Large intestine (tissue), 3 donors: ENCODE measurements around the gene VEPH1. TPM values are rescaled to one million over a fixed set of nuclear protein-coding genes. Genes with fewer than 3 reads are reported as not detected.

Experiments used
- DNase-seq, 2 donors: peaks; one replicate each; pipeline versions ENCODE4 v3.0.0 to v3.0.0-alpha.2; 2013
- H3K27ac ChIP-seq: one replicate; pipeline ENCODE4 v1.5.1; 2013; ENCODE audit warnings: low read length
- H3K27me3 ChIP-seq: 2 replicates; pipeline ENCODE4 v1.6.1; 2013; ENCODE audit warnings: low read length; ENCODE audit not compliant: control insufficient read depth, insufficient read depth
- H3K36me3 ChIP-seq: 2 replicates; pipeline ENCODE4 v1.6.1; 2013; ENCODE audit warnings: low read length; ENCODE audit not compliant: control insufficient read depth, insufficient read depth
- H3K4me1 ChIP-seq: one replicate; pipeline ENCODE4 v1.6.1; 2013; ENCODE audit warnings: low read length; ENCODE audit not compliant: control insufficient read depth, insufficient read depth
- H3K4me3 ChIP-seq: one replicate; pipeline ENCODE4 v1.5.1; 2013; ENCODE audit warnings: low read length
- H3K9me3 ChIP-seq: one replicate; pipeline ENCODE4 v1.6.1; 2013; ENCODE audit warnings: mild to moderate bottlenecking, low read depth, low read length, moderate library complexity; ENCODE audit not compliant: control insufficient read depth
- WGBS: methylation state at CpG from one replicate; pipeline ENCODE4 v1.1.5; 2013; ENCODE audit warnings: low lambda C conversion rate; ENCODE audit not compliant: insufficient coverage; 5-methylcytosine and 5-hydroxymethylcytosine counted together
- polyA plus RNA-seq: library from polyadenylated mRNA; unstranded; fragments of 120-200 nt; gene quantifications from one replicate; pipeline ENCODE4 v1.2.1, GENCODE V29; 2013

The VEPH1 gene
- polyA plus RNA-seq, 1 donor: 0.63 TPM

DNA sequence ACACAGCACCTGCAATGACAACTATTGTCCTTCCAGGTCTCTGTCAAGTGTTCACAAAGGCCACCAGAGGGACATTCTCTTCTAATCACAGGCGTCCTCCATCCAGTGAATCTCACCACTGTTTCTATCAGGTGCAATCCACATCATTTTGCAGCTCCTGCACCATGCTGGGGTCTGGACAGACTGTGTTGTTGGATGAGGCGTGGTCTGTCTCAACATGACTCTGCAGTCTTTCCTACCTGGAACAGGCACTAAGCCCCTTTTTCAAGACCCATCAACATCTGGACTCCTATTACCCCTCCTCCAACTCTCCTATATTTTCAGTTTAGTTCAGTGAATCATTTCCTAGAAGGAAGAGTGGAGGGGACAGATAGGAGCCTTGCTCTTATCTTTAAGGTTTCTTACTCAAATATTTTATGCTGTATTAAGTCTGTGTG is 31.5 kb upstream of the VEPH1 start:
- no CpG with 5 or more reads among the region's 2 CpGs for WGBS
- H3K36me3 ChIP-seq: no peaks in the 10 kb centered on the region
- DNase-seq: no peak
- H3K9me3 ChIP-seq: no peaks in the 10 kb centered on the region
- peaks cover 5% of the 10 kb centered on the region for H3K27me3 ChIP-seq
- H3K4me1 ChIP-seq: no peaks in the 10 kb centered on the region
- no peak overlapping the region for H3K4me3 ChIP-seq
- no peak overlapping the region for H3K27ac ChIP-seq

DNA sequence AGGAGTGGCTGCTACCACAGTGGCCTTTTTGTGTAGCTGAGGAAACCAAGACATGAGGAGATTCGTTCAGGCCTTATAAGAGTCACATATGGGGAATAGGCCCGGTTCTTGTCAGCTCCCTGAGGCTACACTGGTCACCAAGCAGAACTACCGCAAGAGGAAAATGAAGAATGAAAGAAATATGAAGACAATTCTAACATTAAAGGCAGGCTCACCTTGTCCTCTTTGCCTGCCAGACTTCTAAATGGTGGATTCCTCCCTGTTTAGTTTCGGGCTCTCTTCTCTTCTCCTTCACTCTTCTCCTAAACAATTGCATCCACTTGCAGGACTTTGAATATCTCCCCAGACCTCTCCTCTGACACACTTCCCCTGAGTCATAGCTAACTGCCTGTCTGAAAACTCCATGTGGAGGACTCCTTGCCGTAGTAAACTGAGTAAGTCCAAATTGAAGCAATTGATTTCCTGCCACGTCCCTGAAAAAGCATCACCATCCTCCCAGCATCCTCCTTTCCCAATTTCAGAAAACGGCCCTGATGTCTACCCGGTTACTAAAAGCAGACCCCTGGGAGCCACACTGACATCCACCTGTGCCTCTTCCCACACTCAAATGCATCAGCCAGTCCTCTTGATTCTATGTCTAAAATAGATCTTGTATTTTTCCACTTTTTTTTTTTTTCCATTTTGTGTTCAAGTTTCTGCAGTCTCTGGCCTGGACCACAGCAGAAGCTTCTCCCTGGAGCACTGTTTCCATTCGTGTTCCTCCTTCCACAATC is 30.3 kb upstream of the VEPH1 start:
- no peak overlapping the region for H3K4me3 ChIP-seq
- peaks cover under 1% of the 10 kb centered on the region for H3K27me3 ChIP-seq
- H3K4me1 ChIP-seq: no peaks in the 10 kb centered on the region
- no peak overlapping the region for H3K27ac ChIP-seq
- H3K36me3 ChIP-seq: no peaks in the 10 kb centered on the region
- no peaks in the 10 kb centered on the region for H3K9me3 ChIP-seq
- no peak for DNase-seq
- 83% methylated on average over 1 of the region's 9 CpGs for WGBS

DNA sequence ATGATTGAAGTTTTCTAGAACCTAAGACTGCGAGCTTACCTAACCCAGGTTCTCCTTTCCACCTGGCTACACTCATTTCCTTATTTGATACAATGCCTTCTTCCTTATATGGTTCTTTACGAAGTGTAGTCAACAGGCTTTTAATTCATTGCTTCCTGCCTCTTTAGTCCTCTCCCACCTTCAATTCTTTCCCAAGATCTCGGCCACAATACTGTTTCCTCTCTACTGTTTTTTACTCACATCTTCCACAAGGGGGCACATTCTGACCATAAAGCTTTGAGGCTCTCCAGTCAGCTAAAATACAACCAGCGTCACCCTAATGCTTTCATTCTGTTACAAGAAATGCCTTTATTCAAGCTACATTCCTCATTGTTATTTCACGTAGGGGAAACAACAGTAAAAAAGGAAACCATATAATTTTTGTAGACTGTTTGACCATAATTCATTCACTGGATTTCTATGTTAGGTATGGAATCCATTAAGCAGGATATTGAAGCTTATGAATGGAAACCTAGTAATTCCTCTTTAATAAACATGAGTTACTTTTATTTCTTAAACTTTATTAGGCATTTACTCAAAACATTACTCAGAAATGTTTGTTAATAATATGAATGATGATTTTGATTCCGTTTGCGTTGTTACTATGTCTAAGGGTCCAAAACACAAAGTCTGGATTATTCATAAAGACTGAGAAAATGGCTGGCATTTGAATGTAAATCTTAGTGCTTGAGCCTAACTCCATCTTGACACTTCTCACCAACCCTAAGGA is 29.5 kb upstream of the VEPH1 start:
- H3K27ac ChIP-seq: no peak overlapping the region
- DNase-seq: peak; percentile 45 to 46
- no peak overlapping the region for H3K4me3 ChIP-seq
- H3K4me1 ChIP-seq: no peaks in the 10 kb centered on the region
- H3K27me3 ChIP-seq: no peaks in the 10 kb centered on the region
- no peaks in the 10 kb centered on the region for H3K9me3 ChIP-seq
- no peaks in the 10 kb centered on the region for H3K36me3 ChIP-seq
- 50% methylated on average over 2 of the region's 7 CpGs for WGBS

GRCh38 chr3:157531771-157532170 is 28.6 kb upstream of the VEPH1 start:
- Histone ChIP-seq H3K9me3 (no peaks in the 10 kb centered on the region), H3K27me3 (no peaks in the 10 kb centered on the region), H3K4me3 (no peak overlapping the region), H3K36me3 (no peaks in the 10 kb centered on the region), H3K27ac (no peak overlapping the region), H3K4me1 (no peaks in the 10 kb centered on the region)
- WGBS: no CpG with 5 or more reads among the region's 4 CpGs
- no peak for DNase-seq

DNA sequence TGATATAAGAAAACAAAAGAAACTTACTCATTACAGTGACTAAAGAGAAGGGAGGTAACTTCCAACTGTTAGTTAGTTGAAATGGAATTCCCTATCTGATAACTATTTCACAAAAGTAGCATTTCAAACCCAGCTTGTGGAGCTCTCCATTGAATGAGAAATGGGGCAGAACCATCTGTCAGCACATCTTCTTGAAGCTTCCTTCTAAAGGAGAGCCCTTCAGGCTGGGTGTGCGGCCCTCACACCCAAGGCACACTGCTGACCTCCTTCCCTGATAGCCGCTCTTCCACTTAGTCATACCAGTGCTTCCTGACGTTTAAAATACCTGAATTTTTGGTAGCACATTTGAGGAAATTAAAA is 28.1 kb upstream of the VEPH1 start:
- DNase-seq: no peak
- no peaks in the 10 kb centered on the region for H3K27me3 ChIP-seq
- 80% methylated on average over 1 of the region's 3 CpGs for WGBS
- H3K9me3 ChIP-seq: no peaks in the 10 kb centered on the region
- H3K4me1 ChIP-seq: no peaks in the 10 kb centered on the region
- H3K36me3 ChIP-seq: no peaks in the 10 kb centered on the region
- H3K4me3 ChIP-seq: no peak overlapping the region
- H3K27ac ChIP-seq: no peak overlapping the region

- H3K4me3 ChIP-seq: no peak overlapping the region
- H3K9me3 ChIP-seq: no peaks in the 10 kb centered on the region
- H3K4me1 ChIP-seq: no peaks in the 10 kb centered on the region
- no peaks in the 10 kb centered on the region for H3K36me3 ChIP-seq
- no peak overlapping the region for H3K27ac ChIP-seq
- no peaks in the 10 kb centered on the region for H3K27me3 ChIP-seq
- WGBS: 100% methylated on average over 2 of the region's 5 CpGs
- DNase-seq: no peak
These were observed 27.6 kb upstream of the VEPH1 start for GRCh38 chr3:157530637-157531300.

DNA sequence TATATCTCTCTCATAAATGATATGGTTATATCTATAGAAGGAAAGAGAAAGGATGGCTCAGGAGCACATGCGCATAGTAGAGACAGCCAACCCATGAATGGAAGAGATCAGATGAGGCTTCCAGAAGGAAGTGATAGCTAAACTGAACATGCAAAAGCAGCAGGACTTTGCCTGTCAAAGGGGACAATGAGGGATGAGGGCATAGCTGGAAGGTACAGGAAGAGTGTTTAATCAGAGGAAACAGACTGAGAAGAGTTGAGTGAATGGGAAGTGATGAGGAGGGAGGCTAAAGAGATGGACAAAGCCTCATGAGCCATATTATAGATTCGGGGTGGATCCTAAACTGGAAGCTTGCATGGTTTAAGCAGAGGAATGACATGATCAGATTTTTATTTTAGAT is 26.5 kb upstream of the VEPH1 start:
- H3K27ac ChIP-seq: no peak overlapping the region
- 100% methylated on average over 1 of the region's 2 CpGs for WGBS
- no peaks in the 10 kb centered on the region for H3K36me3 ChIP-seq
- H3K4me3 ChIP-seq: no peak overlapping the region
- H3K27me3 ChIP-seq: no peaks in the 10 kb centered on the region
- H3K4me1 ChIP-seq: no peaks in the 10 kb centered on the region
- no peak for DNase-seq
- no peaks in the 10 kb centered on the region for H3K9me3 ChIP-seq

GRCh38 chr3:157529085-157529484 is 25.9 kb upstream of the VEPH1 start:
- no peak overlapping the region for H3K4me3 ChIP-seq
- no peaks in the 10 kb centered on the region for H3K4me1 ChIP-seq
- H3K9me3 ChIP-seq: no peaks in the 10 kb centered on the region
- H3K27me3 ChIP-seq: no peaks in the 10 kb centered on the region
- no peaks in the 10 kb centered on the region for H3K36me3 ChIP-seq
- H3K27ac ChIP-seq: no peak overlapping the region
- DNase-seq: no peak
- WGBS: no CpG with 5 or more reads among the region's 2 CpGs

DNA sequence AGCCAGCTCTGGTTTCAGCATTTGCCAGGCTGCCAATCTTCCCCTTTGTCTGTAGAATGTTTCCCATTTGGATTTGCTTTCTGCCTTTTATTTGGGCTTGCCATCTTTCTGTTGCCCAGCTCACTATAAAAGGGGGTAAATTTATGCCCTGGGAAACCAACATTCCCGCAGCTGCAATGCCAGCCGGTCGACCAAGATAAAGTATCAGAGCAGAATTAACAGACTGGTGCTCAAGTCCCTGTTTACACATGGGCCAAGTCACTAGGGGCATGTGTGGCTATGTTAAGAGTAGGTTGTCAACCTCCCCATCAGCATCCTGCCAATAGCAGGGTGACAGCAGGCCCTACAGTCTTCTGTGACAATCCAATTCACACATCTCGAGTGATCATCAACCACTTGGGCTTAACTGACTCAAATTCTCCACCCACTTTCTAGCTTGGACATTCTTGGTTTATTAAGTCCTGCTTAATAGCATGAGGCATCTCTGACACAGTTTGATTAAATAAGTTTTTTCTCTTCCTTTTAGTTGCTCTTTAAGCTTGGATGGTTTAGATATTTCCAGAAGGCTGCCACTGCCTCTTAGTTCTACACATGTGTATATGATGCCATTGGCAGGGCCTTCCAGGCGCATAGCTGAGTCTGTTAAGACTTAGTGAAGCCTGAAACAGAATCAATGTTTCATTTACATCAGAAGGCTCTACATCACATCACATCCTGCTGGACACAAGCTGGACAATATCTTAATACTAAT is 24.1 kb upstream of the VEPH1 start:
- Histone ChIP-seq H3K4me3 (no peak overlapping the region), H3K36me3 (no peaks in the 10 kb centered on the region), H3K27me3 (no peaks in the 10 kb centered on the region), H3K9me3 (no peaks in the 10 kb centered on the region), H3K4me1 (no peaks in the 10 kb centered on the region), H3K27ac (no peak overlapping the region)
- no peak for DNase-seq
- no CpG with 5 or more reads among the region's 5 CpGs for WGBS

DNA sequence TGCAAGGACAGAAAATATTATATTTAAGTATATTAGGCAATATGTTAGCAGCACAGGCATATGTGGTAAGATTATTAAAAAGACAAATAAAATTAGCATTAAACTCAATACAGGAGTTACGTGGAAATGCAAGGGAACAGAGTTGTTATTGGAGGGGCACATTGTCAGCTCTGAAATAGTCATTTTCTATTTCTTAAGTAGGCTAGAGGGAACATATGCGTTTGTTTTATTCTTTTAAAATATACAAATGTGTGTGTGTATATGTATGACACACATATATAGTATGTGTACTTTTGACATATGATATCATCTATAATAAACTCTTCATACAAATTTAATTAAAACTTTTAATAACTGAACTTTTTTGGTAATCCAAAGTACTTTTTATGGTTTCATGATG is 22.8 kb upstream of the VEPH1 start:
- no peaks in the 10 kb centered on the region for H3K9me3 ChIP-seq
- 83% methylated on average over 1 of the region's 2 CpGs for WGBS
- H3K27me3 ChIP-seq: no peaks in the 10 kb centered on the region
- H3K36me3 ChIP-seq: no peaks in the 10 kb centered on the region
- H3K27ac ChIP-seq: no peak overlapping the region
- no peak for DNase-seq
- H3K4me3 ChIP-seq: no peak overlapping the region
- no peaks in the 10 kb centered on the region for H3K4me1 ChIP-seq
